WTC11 (cell line): ENCODE measurements around the gene NAPSA.

ENCODE experiments used
- CBFB ChIP-seq: sonication (generic); formaldehyde crosslinking; IDR thresholded peaks from 2 replicates; pipeline ENCODE4 v1.8.1; 2022; ENCODE audit warnings: mild to moderate bottlenecking, low read depth, missing genetic modification reagents
- CREB1 ChIP-seq: sonication (generic); formaldehyde crosslinking; IDR thresholded peaks from 2 replicates; pipeline ENCODE4 v1.8.0; 2023; ENCODE audit warnings: mild to moderate bottlenecking, missing genetic modification reagents
- RELA ChIP-seq: sonication (generic); formaldehyde crosslinking; IDR thresholded peaks from 2 replicates; pipeline ENCODE4 v1.8.1; 2022; ENCODE audit warnings: missing genetic modification reagents, mild to moderate bottlenecking, borderline replicate concordance
- ZBTB43 ChIP-seq: sonication (generic); formaldehyde crosslinking; IDR thresholded peaks from 2 replicates; pipeline ENCODE4 v1.8.1; 2023; ENCODE audit warnings: mild to moderate bottlenecking, missing genetic modification reagents
- TF ChIP-seq, protein P1 (sequence below): fragments of 200-600 bp; IDR thresholded peaks from 2 replicates; pipeline ENCODE4 v1.8.0; 2022; ENCODE audit warnings: antibody characterized with exemption

GRCh38 chr19:50409347-50409746, 43.9 kb upstream of the NAPSA start:
- TF ChIP-seq RELA (no peak), CREB1 (CRISPR knock-in tag) (no peak), ZBTB43 (CRISPR knock-in tag) (no peak), CBFB (CRISPR knock-in tag) (no peak)
- TF ChIP-seq, protein P1, sequence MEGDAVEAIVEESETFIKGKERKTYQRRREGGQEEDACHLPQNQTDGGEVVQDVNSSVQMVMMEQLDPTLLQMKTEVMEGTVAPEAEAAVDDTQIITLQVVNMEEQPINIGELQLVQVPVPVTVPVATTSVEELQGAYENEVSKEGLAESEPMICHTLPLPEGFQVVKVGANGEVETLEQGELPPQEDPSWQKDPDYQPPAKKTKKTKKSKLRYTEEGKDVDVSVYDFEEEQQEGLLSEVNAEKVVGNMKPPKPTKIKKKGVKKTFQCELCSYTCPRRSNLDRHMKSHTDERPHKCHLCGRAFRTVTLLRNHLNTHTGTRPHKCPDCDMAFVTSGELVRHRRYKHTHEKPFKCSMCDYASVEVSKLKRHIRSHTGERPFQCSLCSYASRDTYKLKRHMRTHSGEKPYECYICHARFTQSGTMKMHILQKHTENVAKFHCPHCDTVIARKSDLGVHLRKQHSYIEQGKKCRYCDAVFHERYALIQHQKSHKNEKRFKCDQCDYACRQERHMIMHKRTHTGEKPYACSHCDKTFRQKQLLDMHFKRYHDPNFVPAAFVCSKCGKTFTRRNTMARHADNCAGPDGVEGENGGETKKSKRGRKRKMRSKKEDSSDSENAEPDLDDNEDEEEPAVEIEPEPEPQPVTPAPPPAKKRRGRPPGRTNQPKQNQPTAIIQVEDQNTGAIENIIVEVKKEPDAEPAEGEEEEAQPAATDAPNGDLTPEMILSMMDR, result no peak
